Sigmoid colon (tissue), 4 donors: ENCODE measurements around the gene ZC3H13.
A peak's percentile ranks its signal among the peaks of the same experiment; 100 is the strongest.

Experiments used
- EP300 ChIP-seq, 4 donors: sonication (generic); formaldehyde crosslinking; IDR thresholded peaks; one replicate each; pipeline ENCODE4 v1.6.1; 2017; ENCODE audit warnings: antibody characterized with exemption in 4 of 4
- POLR2A ChIP-seq, 2 donors: fragments of 450-650 bp; IDR thresholded peaks; one replicate each; pipeline ENCODE4 v1.6.1; 2016; ENCODE audit warnings: antibody characterized with exemption in 2 of 2, mild to moderate bottlenecking in 2 of 2, moderate library complexity in 2 of 2
- POLR2AphosphoS5 ChIP-seq, 4 donors: sonication (generic); formaldehyde crosslinking; IDR thresholded peaks; one replicate each; pipeline ENCODE4 v1.6.1; 2017; ENCODE audit warnings: antibody characterized with exemption in 4 of 4
- TF ChIP-seq, protein P1 (sequence below), 4 experiments: fragments of 450-650 bp in 3 of 4; fragments of 200-600 bp in 1 of 4; IDR thresholded peaks; one replicate each; pipeline ENCODE4 v1.5.1; 2016 to 2019; ENCODE audit warnings: antibody characterized with exemption in 4 of 4, mild to moderate bottlenecking in 3 of 4, moderate library complexity in 2 of 4

DNA sequence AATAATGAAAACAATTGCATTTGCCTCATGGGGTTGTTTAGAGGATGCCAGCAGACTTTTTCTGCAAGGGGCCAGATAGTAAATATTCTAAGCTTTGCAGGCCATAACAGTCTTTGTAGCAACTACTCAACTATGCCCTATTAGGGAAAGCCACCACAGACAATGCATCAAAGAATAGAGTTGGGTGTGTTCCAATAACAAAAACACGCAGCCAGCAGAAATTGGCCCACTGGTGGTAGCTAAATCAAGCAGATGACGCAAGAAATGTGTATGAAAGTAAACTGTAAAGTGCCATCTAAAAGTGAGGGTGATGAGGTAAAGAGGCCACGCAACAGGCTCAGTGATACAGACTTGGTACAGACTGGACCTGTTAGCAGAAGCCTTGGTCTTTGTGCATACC, 125.8 kb downstream of the ZC3H13 start:
- TF ChIP-seq, protein P1, sequence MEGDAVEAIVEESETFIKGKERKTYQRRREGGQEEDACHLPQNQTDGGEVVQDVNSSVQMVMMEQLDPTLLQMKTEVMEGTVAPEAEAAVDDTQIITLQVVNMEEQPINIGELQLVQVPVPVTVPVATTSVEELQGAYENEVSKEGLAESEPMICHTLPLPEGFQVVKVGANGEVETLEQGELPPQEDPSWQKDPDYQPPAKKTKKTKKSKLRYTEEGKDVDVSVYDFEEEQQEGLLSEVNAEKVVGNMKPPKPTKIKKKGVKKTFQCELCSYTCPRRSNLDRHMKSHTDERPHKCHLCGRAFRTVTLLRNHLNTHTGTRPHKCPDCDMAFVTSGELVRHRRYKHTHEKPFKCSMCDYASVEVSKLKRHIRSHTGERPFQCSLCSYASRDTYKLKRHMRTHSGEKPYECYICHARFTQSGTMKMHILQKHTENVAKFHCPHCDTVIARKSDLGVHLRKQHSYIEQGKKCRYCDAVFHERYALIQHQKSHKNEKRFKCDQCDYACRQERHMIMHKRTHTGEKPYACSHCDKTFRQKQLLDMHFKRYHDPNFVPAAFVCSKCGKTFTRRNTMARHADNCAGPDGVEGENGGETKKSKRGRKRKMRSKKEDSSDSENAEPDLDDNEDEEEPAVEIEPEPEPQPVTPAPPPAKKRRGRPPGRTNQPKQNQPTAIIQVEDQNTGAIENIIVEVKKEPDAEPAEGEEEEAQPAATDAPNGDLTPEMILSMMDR (IDR thresholded peaks at IDR 0.05) = no peak
- TF ChIP-seq POLR2A (IDR thresholded peaks at IDR 0.05) (no peak), POLR2AphosphoS5 (IDR thresholded peaks at IDR 0.05) (peak in 1 of 4 donors; percentile 27), EP300 (IDR thresholded peaks at IDR 0.05) (no peak)
